CD14-positive monocyte (primary cell): Measurements from ENCODE around the gene RBPMS2. TPM values are rescaled to one million over a fixed set of nuclear protein-coding genes. Genes with fewer than 3 reads are reported as not detected.

Experiments used
- DNase-seq, 3 donors: peaks; one replicate each; pipeline ENCODE4 v3.0.0-alpha.2; 2011 to 2022
- H2AFZ ChIP-seq: 2 replicates; pipeline ENCODE4 v1.6.0; 2012; ENCODE audit warnings: mild to moderate bottlenecking, low read depth, low read length, inconsistent platforms; ENCODE audit not compliant: insufficient read depth, poor library complexity, severe bottlenecking
- H3K27ac ChIP-seq, 2 donors: 1 replicate in 1 of 2; 2 replicates in 1 of 2; pipeline ENCODE4 v1.5.1; 2012 to 2013; ENCODE audit warnings: low read length in 2 of 2, control low read depth in 1 of 2, inconsistent platforms in 1 of 2, low read depth in 1 of 2, mild to moderate bottlenecking in 1 of 2
- H3K27me3 ChIP-seq, 2 donors: one replicate each; pipeline versions ENCODE4 v1.6.0 to v1.6.1; 2011 to 2013; ENCODE audit warnings: low read length in 2 of 2; ENCODE audit not compliant: control insufficient read depth in 2 of 2, insufficient read depth in 2 of 2
- H3K36me3 ChIP-seq, 2 donors: replicated peaks in 1 of 2; 1 replicate in 1 of 2; 2 replicates in 1 of 2; pipeline versions ENCODE4 v1.5.1 to v1.6.1; 2012 to 2013; ENCODE audit warnings: low read length in 2 of 2, control low read depth in 1 of 2, inconsistent platforms in 1 of 2, mild to moderate bottlenecking in 1 of 2; ENCODE audit not compliant: insufficient read depth in 2 of 2, control insufficient read depth in 1 of 2
- H3K4me1 ChIP-seq, 2 donors: 1 replicate in 1 of 2; 2 replicates in 1 of 2; pipeline versions ENCODE4 v1.5.1 to v1.6.1; 2012 to 2013; ENCODE audit warnings: low read length in 2 of 2, control low read depth in 1 of 2, inconsistent platforms in 1 of 2, mild to moderate bottlenecking in 1 of 2, moderate library complexity in 1 of 2; ENCODE audit not compliant: insufficient read depth in 2 of 2, control insufficient read depth in 1 of 2
- H3K4me2 ChIP-seq: replicated peaks from 2 replicates; pipeline ENCODE3; 2012; ENCODE audit warnings: low read length, moderate library complexity, mild to moderate bottlenecking; ENCODE audit not compliant: poor library complexity, severe bottlenecking; ENCODE audit errors: extremely low read depth
- H3K4me3 ChIP-seq, 3 experiments: fragments of 200-600 bp in 1 of 3; sonication (generic) in 1 of 3; replicated peaks in 1 of 3; 1 replicate in 2 of 3; 2 replicates in 1 of 3; pipeline ENCODE4 v1.5.1; 2011 to 2013; ENCODE audit warnings: low read length in 3 of 3, mild to moderate bottlenecking in 3 of 3, control low read depth in 2 of 3, low read depth in 2 of 3, inconsistent platforms in 1 of 3, moderate library complexity in 1 of 3
- H3K79me2 ChIP-seq: 2 replicates; pipeline ENCODE4 v1.6.0; 2012; ENCODE audit warnings: mild to moderate bottlenecking, control low read depth, inconsistent platforms, low read length, moderate library complexity; ENCODE audit not compliant: insufficient read depth
- H3K9ac ChIP-seq: 2 replicates; pipeline ENCODE4 v1.6.0; 2017; ENCODE audit warnings: low read length, mild to moderate bottlenecking; ENCODE audit not compliant: insufficient read depth, poor library complexity, severe bottlenecking
- H3K9me3 ChIP-seq, 2 donors: replicated peaks in 1 of 2; 1 replicate in 1 of 2; 2 replicates in 1 of 2; pipeline versions ENCODE4 v1.5.1 to v1.6.1; 2012 to 2013; ENCODE audit warnings: low read length in 2 of 2, control low read depth in 1 of 2; ENCODE audit not compliant: control insufficient read depth in 1 of 2, insufficient read depth in 1 of 2
- H4K20me1 ChIP-seq: 2 replicates; pipeline ENCODE4 v1.6.0; 2012; ENCODE audit warnings: mild to moderate bottlenecking, low read length, control low read depth, moderate library complexity; ENCODE audit not compliant: insufficient read depth
- H3K27ac Mint-ChIP-seq, 7 donors: one replicate each; pipeline ENCODE4 v1.8.0; 2020; ENCODE audit warnings: mild to moderate bottlenecking in 7 of 7, mixed read lengths in 7 of 7, moderate library complexity in 6 of 7, inconsistent platforms in 2 of 7
- H3K27me3 Mint-ChIP-seq, 3 donors: one replicate each; pipeline ENCODE4 v1.8.0; 2021 to 2022; ENCODE audit warnings: low read depth in 3 of 3, mild to moderate bottlenecking in 3 of 3, mixed read lengths in 3 of 3, moderate library complexity in 3 of 3, inconsistent platforms in 1 of 3
- H3K36me3 Mint-ChIP-seq, 2 donors: one replicate each; pipeline ENCODE4 v1.8.0; 2020; ENCODE audit warnings: mixed read lengths in 2 of 2, inconsistent platforms in 1 of 2, mild to moderate bottlenecking in 1 of 2
- H3K4me1 Mint-ChIP-seq: one replicate; pipeline ENCODE4 v1.8.0; 2020; ENCODE audit warnings: mild to moderate bottlenecking, mixed read lengths
- H3K4me3 Mint-ChIP-seq, 2 donors: one replicate each; pipeline ENCODE4 v1.8.0; 2020; ENCODE audit warnings: mild to moderate bottlenecking in 2 of 2, mixed read lengths in 2 of 2, moderate library complexity in 1 of 2
- H3K9me3 Mint-ChIP-seq, 7 donors: one replicate each; pipeline ENCODE4 v1.8.0; 2020 to 2022; ENCODE audit warnings: mixed read lengths in 7 of 7, mild to moderate bottlenecking in 6 of 7, moderate library complexity in 6 of 7, inconsistent platforms in 2 of 7
- CTCF ChIP-seq: fragments of 200-600 bp; IDR thresholded peaks from one replicate; pipeline ENCODE4 v1.8.0; 2022; ENCODE audit warnings: antibody characterized with exemption, mild to moderate bottlenecking
- WGBS: methylation state at CpG from one replicate; pipeline ENCODE4 v1.1.5; 2013; ENCODE audit warnings: missing lambda C conversion rate; ENCODE audit not compliant: insufficient coverage; 5-methylcytosine and 5-hydroxymethylcytosine counted together
- intact Hi-C, 2 donors: fragments of 100-400 bp; cut with micrococcal nuclease; formaldehyde crosslinking; loops; one replicate each; pipeline versions ENCODE4 v1.15.0 to v1.15.1; 2023
- polyA plus RNA-seq, 3 donors: library from polyadenylated mRNA; depleted of rRNA in 1 of 3; unstranded in 2 of 3; stranded (reverse) in 1 of 3; fragments of 300-500 nt in 2 of 3; fragments of >200 nt in 1 of 3; fragmentation: Illumina TruSeq in 2 of 3; gene quantifications; 1 replicate in 2 of 3; 2 replicates in 1 of 3; pipeline ENCODE4 v1.2.3, GENCODE V29; 2012 to 2021

Gene RBPMS2
- polyA plus RNA-seq, 3 donors, result not detected

- Histone ChIP-seq H4K20me1 (no peaks in the 10 kb centered on the region), H3K4me1 (no peaks in the 10 kb centered on the region), H3K4me3 (no peak overlapping the region), H3K79me2 (no peaks in the 10 kb centered on the region), H3K9me3 (no peaks in the 10 kb centered on the region), H2AFZ (no peak overlapping the region), H3K9ac (no peak overlapping the region), H3K36me3 (no peaks in the 10 kb centered on the region), H3K27ac (no peak overlapping the region), H3K4me2 (no peak overlapping the region), H3K27me3 (no peaks in the 10 kb centered on the region)
- intact Hi-C loops, result no loop called here
- WGBS, result 36% methylated on average over 5 of the region's 7 CpGs
- Mint-ChIP-seq H3K27ac (no peak overlapping the region), H3K4me3 (no peak overlapping the region), H3K27me3 (peaks cover 9 to 24% (median 23%) of the 10 kb centered on the region in 3 donors), H3K9me3 (no peaks in the 10 kb centered on the region), H3K4me1 (no peaks in the 10 kb centered on the region), H3K36me3 (no peaks in the 10 kb centered on the region)
- no peak for DNase-seq
- no peak for TF ChIP-seq CTCF
Observed at GRCh38 chr15:64746921-64747320, 28.5 kb downstream of the RBPMS2 start.

GRCh38 chr15:64746356-64746755 lies 29.0 kb downstream of the RBPMS2 start:
- Histone ChIP-seq H3K9ac (no peak overlapping the region), H3K9me3 (no peaks in the 10 kb centered on the region), H4K20me1 (no peaks in the 10 kb centered on the region), H3K27ac (no peak overlapping the region), H3K4me2 (no peak overlapping the region), H3K4me3 (no peak overlapping the region), H3K79me2 (no peaks in the 10 kb centered on the region), H3K27me3 (no peaks in the 10 kb centered on the region), H3K4me1 (no peaks in the 10 kb centered on the region), H3K36me3 (no peaks in the 10 kb centered on the region), H2AFZ (no peak overlapping the region)
- Mint-ChIP-seq H3K4me3 (no peak overlapping the region), H3K36me3 (no peaks in the 10 kb centered on the region), H3K9me3 (no peaks in the 10 kb centered on the region), H3K27me3 (peaks cover 9 to 24% (median 23%) of the 10 kb centered on the region in 3 donors), H3K4me1 (no peaks in the 10 kb centered on the region), H3K27ac (no peak overlapping the region)
- intact Hi-C loops, result no loop called here
- no peak for DNase-seq
- 100% methylated on average over 3 of the region's 5 CpGs for WGBS
- no peak for TF ChIP-seq CTCF
